Stimulated activated CD4-positive, alpha-beta T cell treated with anti-CD3 and anti-CD28 coated beads, Interleukin-1b, Interleukin-23, amount 100 ng/mL, for 48 hours (primary cell): Measurements from ENCODE around the gene STAC.

Experiments used
- DNase-seq: peaks from one replicate; pipeline ENCODE4 v3.0.0-alpha.2; 2020

Gene STAC

DNA sequence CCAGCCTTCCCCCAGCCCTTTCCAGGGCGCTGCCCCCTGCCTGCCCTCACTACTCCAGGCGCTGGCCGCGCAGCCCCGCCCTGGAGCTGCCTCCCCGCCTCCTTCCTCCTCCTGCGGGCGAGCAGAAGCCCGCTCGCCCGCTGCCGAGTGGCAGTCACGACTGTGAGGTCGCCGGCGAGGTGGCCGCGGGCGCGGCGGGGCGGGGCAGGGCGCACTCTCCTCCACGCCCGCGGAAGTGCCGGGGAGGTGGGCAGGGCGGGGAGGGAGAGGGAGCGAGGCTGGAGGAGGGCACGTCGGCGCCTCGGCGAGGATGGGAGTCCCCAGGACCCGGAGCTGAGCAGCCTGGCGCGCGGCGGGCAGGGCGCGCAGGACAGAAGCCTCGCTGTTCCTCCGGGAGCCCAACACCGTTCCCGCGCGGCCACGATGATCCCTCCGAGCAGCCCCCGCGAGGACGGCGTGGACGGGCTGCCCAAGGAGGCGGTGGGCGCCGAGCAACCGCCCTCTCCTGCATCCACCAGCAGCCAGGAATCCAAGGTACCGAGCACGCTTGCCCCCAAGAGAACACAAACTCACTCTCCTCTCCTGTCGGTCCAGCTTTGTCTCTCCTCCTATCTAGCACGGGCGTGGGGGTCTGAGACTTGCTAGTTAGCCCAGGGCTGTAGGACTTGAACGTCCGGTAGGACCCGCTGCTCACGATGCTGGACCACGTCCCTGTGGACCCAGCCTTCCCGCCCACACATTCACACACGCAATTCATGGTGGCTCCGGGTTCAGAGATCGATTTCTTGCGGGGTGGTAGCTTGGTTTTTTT is at the start of gene STAC:
TSS of gene STAC (plus strand) at position 284 of the 811 bp plus-strand sequence. CDS start at position 424, 140 bp downstream.
- no peak for DNase-seq

- DNase-seq: no peak
These were observed 48.2 kb upstream of the STAC start for GRCh38 chr3:36332139-36332538.

GRCh38 chr3:36362216-36362615 is 18.1 kb upstream of the STAC start:
- no peak for DNase-seq

GRCh38 chr3:36362973-36363372 is 17.3 kb upstream of the STAC start:
- no peak for DNase-seq

GRCh38 chr3:36364260-36364659 is 16.0 kb upstream of the STAC start:
- DNase-seq: no peak

GRCh38 chr3:36365829-36366228 is 14.5 kb upstream of the STAC start:
- no peak for DNase-seq

- DNase-seq: no peak
These were observed 14.0 kb upstream of the STAC start for GRCh38 chr3:36366308-36366707.

DNA sequence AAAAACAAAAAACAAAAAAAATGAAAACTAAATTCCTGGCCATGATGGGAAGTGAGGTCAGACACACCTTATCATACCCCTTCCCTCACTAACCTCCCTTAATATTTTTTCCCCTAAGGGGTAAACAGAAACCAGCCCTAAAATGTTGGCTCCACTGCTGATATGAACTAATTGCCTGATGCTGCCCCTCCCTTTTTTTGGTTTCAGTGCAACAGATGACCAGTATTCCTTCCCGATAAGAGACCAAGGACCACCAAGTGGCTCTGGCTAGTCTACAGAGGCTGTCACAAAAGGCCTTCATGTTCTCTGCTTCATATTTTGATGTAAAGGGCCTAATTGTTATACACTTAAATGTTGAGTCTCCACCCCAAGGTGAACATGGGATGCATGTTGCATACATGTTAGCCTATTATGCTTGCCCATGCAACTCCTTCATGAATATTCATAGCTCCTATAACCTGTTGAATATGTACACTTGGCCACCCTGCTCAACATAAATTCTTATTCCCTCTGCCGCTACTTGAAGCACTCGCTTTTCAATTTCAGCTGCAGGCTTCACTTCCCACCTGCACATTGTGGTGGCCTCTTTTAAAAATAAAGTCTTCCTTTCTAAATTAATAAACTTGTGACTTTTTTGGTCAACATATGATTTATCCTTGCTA is 12.3 kb upstream of the STAC start:
- no peak for DNase-seq

DNA sequence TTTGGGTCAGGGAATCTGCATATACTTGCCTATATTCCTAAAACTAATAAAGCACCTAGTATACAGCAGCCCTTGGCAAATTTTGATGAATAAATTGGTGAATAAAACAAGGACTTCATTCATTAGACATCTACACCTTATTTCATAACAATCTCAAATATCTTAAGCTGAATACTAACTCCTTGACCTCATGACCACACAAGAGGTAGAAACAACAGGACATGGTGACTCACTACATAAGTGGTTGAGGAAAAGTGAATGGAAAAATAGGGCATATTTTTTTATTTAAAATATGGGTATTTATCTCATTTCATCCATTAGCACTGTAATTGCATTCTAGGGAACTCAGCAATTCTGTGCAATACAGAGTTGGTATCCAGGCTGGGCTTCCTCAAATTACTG is 7.8 kb upstream of the STAC start:
- DNase-seq: no peak

GRCh38 chr3:36373084-36373483 is 7.2 kb upstream of the STAC start:
- no peak for DNase-seq

- DNase-seq: no peak
These were observed 6.6 kb upstream of the STAC start for GRCh38 chr3:36373666-36374065.

DNA sequence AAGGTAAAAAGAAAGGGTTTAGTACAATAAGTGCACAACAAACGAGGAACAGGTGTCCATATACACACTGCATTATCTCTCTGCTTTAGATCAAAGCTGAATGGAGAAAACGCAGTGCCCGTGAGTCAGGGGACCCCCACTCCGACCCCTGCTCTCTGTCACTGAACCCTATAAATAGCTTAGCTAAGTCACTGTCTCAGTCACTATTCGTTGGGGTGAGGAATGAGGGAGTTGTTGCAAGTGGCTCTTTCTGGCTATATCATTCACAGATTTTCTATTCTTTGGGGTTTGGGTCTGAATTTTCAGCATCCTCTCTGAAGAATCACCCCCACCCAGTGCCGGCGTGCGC is 458 bp upstream of the STAC start:
- no peak for DNase-seq

DNA sequence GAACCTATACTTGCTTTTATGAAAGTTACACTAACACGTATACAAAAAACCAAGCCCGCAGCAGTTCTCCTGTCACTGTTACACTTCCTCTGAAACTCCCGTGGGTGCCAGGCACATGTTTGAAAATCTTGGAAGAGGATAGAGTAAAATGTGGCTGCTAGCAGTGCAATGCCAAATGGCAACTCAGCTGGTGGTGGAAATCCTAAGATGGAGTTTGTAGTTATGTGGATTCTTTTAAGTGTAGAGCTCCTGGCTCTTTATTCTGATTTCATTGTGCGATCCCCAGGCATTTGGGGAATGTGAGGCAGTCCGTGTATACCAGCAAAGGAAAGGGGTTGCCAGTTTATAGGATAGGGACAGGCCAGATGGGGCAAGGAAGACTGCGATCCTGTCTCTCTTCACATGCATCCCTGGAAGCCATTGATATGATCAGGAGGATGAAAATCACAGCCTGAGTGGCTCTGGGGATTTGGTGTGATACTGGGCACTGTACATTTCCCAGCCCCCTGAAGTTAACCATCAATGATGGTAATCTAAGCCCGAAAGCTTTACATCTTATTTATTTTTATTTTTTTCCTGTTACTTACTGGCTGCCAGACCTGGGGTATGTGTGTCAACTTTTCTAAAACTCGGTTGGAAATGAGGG is 1.1 kb downstream of the STAC start:
- no peak for DNase-seq

GRCh38 chr3:36393563-36393962 is 13.3 kb downstream of the STAC start:
- no peak for DNase-seq

GRCh38 chr3:36394176-36394575 is 13.9 kb downstream of the STAC start:
- DNase-seq: no peak

- DNase-seq: no peak
These were observed 17.5 kb downstream of the STAC start for GRCh38 chr3:36397841-36398240.

- no peak for DNase-seq
These were observed 19.6 kb downstream of the STAC start for GRCh38 chr3:36399933-36400332.

DNA sequence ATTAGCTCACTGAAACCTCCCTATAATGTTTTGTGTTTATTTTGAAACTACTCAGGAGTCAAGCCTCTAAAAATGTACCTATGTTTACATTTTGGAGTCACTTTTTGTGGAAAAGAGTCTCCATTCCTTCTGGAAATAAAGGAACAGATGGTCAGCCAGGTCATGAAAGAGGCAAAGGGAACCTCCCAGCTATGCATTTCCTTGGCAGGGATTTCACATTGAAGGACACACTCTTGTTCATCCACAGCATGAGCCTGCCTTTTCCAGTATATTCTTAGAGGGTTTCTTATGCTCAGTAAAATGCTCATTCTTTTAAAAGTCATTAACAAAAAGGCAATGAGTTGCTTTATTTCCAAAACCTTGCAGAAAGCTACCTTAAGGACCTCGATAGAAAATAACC is 20.8 kb downstream of the STAC start:
- DNase-seq: no peak

DNA sequence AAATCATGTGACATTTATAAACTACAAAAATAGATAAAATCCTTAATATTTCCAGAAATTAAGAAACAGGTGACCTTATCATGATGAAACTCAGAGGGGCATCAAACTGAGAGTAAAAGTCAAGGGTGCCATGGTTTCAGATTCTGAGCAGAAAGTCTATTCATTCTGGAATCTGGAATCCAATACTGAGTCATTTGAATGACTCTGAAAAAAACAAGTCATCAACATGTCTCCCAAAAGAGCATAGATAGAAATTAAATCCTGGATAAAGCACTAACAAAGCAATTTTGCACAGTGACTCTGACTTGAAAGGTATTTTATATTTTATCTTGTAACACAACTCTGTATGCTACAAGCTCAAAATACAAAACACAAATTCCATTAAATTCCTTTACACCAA is 23.4 kb downstream of the STAC start:
- no peak for DNase-seq

DNA sequence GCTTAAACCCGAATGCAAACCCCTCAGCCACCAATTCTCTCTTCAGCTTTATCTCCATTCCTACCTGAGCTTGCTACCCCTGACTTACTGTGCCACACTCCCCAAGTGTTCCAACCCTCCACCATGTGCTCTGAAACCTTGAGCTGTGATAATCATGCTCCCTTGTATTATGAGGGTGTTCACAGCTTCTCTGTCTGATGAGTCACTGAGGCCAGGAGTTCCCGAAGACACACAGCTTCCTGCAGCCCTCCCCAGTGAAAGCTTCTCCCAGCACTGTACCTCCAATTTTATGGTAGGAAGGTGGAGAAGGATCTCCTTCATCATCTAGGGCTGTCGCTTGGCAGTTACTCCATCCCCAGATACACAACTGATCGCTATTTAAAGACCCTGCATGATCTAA is 24.9 kb downstream of the STAC start:
- DNase-seq: no peak

GRCh38 chr3:36408146-36408545 is 27.8 kb downstream of the STAC start:
- DNase-seq: no peak

GRCh38 chr3:36409862-36410261 is 29.6 kb downstream of the STAC start:
- DNase-seq: no peak

DNA sequence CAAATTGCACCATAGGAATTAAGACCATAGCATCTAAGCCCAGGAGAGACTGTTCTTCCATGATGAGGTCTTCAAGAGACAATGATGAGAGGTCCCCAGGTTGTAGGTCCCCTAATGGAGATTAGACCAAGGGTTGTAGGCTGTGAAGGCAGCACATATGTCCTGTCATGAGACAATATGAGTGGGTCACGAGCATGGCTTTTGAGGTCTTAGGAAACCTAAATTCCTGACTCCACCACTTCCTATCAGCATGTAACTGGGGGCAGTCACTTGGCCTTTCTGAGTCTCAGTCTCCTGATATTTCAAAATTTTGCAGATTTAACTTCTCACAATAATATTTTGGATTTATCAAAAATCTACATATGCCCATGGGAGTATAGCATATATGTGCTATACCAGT is 31.3 kb downstream of the STAC start:
- no peak for DNase-seq

GRCh38 chr3:36416599-36416998 is 36.3 kb downstream of the STAC start:
- no peak for DNase-seq
